Peyer's patch (tissue), 4 donors: ENCODE measurements around the gene MYH10.

Source experiments
- POLR2A ChIP-seq, 2 donors: fragments of 450-650 bp; IDR thresholded peaks; one replicate each; pipeline ENCODE4 v1.5.1; 2017; ENCODE audit warnings: antibody characterized with exemption in 2 of 2, mild to moderate bottlenecking in 2 of 2, moderate library complexity in 2 of 2
- TF ChIP-seq, protein P1 (sequence below), 6 experiments: fragments of 450-650 bp in 4 of 6; fragments of 200-600 bp in 2 of 6; sonication (generic) in 1 of 6; IDR thresholded peaks; one replicate each; pipeline ENCODE4 v1.5.1; 2017 to 2019; ENCODE audit warnings: antibody characterized with exemption in 6 of 6, mild to moderate bottlenecking in 3 of 6, moderate library complexity in 1 of 6

DNA sequence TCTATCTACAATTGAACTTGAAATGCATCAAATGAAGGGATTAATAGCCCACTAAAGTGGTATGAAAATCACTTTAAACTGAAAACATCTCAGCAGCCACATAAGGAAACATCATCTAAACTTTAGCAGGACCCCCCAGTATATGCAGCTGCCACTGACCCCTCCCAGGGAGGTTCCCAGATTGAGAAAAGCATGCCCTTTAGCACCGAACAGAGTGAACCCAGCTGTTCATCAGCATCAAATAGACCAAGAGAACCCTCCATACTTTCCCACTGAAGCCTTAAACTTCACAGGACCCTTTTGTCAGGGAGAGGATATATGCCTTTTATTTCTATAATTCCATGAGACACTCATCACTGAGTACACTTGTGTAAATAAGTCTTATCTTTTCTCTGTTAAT is 44.6 kb downstream of the MYH10 start:
- TF ChIP-seq, protein P1, sequence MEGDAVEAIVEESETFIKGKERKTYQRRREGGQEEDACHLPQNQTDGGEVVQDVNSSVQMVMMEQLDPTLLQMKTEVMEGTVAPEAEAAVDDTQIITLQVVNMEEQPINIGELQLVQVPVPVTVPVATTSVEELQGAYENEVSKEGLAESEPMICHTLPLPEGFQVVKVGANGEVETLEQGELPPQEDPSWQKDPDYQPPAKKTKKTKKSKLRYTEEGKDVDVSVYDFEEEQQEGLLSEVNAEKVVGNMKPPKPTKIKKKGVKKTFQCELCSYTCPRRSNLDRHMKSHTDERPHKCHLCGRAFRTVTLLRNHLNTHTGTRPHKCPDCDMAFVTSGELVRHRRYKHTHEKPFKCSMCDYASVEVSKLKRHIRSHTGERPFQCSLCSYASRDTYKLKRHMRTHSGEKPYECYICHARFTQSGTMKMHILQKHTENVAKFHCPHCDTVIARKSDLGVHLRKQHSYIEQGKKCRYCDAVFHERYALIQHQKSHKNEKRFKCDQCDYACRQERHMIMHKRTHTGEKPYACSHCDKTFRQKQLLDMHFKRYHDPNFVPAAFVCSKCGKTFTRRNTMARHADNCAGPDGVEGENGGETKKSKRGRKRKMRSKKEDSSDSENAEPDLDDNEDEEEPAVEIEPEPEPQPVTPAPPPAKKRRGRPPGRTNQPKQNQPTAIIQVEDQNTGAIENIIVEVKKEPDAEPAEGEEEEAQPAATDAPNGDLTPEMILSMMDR (IDR thresholded peaks at IDR 0.05), result no peak
- TF ChIP-seq POLR2A (IDR thresholded peaks at IDR 0.05), result no peak
